Activated CD4-positive, alpha-beta T cell treated with anti-CD3 and anti-CD28 coated beads, Interleukin-2, amount 50 U/mL, for 1 hour (primary cell): ENCODE data around the gene ZXDC.

Source experiments
- DNase-seq: peaks from one replicate; pipeline ENCODE4 v3.0.0-alpha.2; 2020

The ZXDC gene

DNA sequence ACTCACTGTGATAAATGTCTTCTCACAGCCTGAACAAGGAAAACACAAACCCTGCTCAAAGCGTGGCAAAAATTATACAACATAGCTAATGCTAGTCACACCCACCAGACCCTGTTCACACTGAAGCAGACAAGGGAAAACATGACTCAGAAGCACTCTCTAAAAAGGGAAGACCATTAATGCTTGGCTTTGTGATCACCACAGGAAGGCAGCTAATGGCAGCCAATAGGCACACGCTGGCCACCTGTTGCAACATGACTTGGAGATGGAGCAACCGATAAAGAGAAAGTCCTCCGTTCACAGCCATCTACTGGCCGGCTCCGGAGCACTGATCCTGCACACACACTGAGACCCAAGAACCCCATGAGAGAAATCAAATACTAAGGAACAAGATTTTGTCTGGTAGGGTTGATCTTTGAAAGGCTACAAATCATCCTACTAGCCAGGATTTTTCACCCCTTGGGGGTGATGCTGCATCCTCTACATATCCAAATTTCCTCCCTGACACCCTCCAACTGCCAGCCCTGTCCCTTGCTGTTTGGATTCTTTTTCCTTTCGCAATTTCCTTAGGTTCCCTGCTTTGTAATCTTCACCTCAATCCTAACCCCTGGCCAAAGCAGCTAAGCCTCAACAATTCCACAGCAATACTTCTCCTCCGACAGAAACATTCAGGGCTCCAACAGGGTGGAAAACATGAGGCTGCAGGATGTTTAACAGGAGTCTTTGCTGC, 3.2 kb downstream of the ZXDC start:
- DNase-seq: no peak

GRCh38 chr3:126469479-126469878, 6.2 kb downstream of the ZXDC start:
- no peak for DNase-seq

GRCh38 chr3:126468028-126468891, 7.4 kb downstream of the ZXDC start:
- DNase-seq: no peak

- no peak for DNase-seq
These were observed 8.1 kb downstream of the ZXDC start for GRCh38 chr3:126467611-126467955.

DNA sequence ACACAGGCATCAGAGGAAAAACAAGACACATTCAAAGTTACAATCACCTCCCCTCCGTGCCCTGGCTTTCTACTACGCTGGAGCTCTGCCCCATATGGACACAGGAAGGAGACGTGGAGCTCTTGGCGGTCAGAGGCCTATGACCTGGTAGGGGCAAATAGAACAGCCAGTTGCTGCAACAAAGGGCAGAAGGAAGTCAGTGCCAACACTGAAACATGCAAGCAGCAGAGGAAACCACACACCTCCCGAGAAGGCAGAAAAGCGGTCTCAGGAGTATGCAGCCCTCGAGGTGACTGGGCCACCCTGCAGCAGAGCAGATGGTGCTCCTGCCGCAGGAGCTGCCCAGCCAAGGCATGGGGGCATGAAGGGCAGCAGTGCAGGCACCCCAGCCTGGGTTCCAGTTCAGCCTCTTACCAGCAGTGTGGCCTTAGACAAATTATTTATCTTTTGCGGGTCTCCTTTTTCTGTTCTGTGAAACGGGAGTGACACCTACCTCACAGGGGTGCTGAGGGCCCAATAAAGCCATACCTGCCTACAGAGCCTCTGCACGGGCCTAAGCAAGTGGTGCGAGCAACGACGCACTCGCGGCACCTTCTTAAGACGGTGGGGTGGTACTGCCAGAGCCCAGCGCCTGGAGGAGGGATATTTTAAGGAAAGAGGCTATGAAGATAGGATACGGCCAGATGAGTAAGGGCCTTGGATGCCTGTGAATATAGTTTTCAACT, 8.6 kb downstream of the ZXDC start:
- DNase-seq: no peak

- DNase-seq: no peak
These were observed 9.7 kb downstream of the ZXDC start for GRCh38 chr3:126465928-126466544.

GRCh38 chr3:126464997-126465396, 10.7 kb downstream of the ZXDC start:
- no peak for DNase-seq

GRCh38 chr3:126464494-126464893, 11.2 kb downstream of the ZXDC start:
- no peak for DNase-seq

GRCh38 chr3:126464093-126464492, 11.6 kb downstream of the ZXDC start:
- DNase-seq: no peak

DNA sequence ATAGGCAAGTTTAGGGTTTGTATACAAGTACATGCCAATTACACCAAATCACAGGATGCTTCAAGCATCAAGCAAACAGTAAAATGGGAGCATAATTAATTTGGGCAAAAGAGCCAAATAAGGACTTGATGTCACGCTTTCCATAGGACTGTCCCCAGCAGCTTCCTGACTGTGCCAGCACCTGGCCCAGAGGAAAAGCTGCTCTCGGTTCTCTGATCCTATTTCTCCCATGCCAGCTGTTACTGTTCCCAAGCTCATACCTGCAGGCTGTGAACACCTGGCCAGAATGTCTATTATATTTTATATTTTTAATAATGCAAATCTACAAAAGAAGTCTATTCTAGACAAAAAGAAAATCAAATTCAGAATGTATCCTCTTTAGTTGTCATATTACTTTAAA, 12.2 kb downstream of the ZXDC start:
- no peak for DNase-seq

- no peak for DNase-seq
These were observed 14.1 kb downstream of the ZXDC start for GRCh38 chr3:126461450-126462070.

GRCh38 chr3:126460381-126460780, 15.3 kb downstream of the ZXDC start:
- no peak for DNase-seq

- DNase-seq: no peak
These were observed 15.9 kb downstream of the ZXDC start for GRCh38 chr3:126459763-126460127.

DNA sequence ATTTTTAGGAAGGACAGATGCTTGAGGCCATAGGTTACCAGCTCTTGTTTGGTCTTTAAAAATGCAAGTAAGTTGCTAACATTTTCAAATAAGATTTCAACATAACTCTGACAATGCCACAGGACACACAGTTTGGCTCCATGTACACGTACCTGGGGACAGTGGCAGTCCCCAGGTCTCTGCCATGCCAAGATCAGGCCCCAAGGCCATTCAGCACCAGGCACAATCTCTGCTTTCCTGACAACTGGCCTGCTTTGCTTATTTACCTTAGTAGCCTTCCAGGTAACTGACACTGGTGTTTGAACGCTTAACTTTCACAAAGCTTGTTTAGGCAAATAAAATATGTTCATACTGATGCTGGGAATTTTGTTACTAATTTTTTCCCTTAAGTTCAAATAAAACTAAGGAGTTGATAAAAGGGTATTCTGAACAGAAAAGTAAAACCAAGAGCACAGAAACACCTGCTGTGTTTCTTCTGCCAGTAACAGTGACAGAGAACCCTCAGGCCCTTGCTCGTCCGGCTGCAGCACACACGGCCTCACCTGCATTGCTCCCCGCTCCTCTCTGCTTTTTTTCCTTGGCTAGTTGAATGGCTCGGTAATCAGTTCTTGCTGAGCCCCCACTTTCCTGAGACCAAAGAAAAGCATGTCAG, 16.5 kb downstream of the ZXDC start:
- no peak for DNase-seq

GRCh38 chr3:126456766-126457388, 18.8 kb downstream of the ZXDC start:
- no peak for DNase-seq

GRCh38 chr3:126456211-126456610, 19.5 kb downstream of the ZXDC start:
- no peak for DNase-seq

GRCh38 chr3:126454437-126455198, 21.1 kb downstream of the ZXDC start:
- DNase-seq: no peak

DNA sequence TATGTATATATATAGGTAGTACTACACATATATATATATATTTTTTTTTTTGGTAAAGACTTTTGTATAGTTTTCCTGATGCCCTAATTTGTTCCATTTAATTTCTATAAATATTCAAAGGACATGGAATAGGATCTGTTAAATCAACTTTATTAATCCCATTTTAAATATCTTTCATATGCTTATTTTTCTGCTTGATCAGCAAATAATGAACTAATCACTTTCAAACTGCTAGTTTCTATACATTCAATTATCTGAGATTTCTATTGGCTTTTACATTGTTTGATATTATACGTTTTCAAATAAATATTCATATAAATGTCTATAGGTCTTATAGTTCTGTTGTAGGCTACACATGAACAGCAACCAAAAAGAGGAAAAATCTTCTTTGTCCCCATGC, 21.7 kb downstream of the ZXDC start:
- DNase-seq: no peak

DNA sequence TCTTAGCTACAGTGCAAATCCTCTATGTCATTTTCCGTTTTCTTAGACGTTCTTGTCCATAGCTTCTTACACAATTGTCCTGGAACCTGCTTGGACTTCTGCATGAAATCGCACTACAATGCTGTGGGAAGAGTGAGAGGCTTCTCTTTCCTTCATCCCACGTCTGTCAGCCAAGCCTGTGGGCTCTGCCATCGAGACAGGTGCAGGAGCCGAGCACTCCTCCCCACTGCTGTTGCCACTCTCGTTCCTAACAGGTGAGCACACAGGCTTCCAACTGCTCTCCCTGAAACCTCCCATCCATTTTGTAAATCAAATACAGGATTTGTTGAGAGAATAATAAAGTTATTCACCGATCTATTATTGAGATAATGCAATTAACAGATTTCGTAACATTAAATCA, 23.5 kb downstream of the ZXDC start:
- DNase-seq: no peak

- no peak for DNase-seq
These were observed 24.2 kb downstream of the ZXDC start for GRCh38 chr3:126451511-126451910.

DNA sequence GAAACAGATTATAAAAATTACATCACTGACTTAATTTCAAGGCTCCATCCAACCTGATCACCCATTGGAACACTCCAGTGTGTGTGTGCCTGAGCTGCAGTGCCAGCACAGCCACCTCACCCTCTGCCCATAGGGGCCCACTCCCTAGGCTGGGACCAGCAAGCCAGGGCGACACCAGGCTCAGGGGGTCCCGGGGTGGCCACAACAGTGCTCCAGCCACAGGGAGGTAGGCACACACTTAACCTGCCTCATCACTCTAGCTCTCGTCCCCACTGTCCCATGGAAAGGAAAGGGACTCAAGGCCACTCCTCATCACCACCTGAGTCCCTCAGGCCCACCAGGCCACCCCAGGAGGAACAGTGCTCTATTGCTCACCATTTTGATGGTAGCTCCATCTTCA, 24.9 kb downstream of the ZXDC start:
- no peak for DNase-seq
